ENCODE data around the gene MTA3.
A peak's percentile ranks its signal among the peaks of the same experiment; 100 is the strongest.

MTA3 gene

DNA sequence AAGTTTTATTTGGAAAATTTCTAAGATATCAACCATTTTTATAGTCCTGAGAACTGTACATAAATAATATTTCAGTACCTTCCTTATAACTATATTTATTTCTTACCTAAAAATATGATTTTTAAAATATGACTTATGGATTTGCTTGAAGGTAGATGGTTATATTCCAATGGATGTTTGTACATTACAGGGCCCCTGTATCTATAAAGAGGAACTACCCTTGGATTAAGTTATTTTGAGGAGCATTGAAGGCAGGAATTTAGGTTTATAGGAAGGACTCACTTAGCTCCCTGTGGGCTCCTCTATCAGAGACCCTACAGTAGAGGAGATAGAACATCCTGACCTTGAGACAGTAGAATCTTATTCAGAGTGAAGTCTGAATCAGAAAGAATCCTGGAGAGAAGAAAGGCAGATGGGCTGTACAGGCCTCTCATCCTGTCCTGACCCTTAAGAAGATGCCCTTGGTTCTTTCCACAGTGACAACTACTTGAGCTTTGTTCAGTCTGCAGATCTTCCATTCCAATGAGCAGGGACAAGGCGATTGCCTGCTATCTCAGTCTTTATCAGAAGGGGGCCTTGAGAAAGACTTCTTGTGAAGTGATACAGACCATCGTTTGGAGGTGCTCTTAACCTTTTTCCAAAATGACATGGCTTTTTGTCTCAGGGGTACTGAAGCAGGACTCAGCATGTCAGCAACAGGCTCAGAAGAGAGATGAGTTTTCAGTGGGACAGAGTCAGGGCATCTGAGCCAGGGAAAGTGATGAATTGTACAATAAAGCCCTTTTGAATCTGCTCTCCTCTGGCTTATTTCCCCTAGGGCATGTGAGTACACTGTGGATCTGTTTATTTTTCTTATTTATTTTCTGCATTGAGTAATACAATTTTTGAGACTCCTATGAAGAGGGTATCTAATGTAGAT is 174.6 kb downstream of the MTA3 start:
- peak; percentile 7 for DNase-seq

DNA sequence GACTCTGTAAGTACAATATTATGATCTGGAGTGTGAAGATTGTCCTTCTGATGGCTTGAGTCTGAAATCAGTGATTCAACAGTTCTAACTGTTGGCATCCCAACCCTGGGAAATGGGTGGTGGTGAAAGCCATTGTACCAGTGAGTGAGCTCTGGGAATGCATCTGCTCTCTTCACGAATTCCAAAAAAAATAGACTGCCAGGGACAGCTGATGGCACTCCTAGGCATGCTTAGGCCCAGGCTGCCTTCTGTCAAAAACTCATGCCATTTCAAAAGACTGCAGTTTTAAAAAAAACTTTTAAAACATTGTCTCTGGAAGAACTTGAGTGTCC is 175.2 kb downstream of the MTA3 start:
- DNase-seq = no peak

DNA sequence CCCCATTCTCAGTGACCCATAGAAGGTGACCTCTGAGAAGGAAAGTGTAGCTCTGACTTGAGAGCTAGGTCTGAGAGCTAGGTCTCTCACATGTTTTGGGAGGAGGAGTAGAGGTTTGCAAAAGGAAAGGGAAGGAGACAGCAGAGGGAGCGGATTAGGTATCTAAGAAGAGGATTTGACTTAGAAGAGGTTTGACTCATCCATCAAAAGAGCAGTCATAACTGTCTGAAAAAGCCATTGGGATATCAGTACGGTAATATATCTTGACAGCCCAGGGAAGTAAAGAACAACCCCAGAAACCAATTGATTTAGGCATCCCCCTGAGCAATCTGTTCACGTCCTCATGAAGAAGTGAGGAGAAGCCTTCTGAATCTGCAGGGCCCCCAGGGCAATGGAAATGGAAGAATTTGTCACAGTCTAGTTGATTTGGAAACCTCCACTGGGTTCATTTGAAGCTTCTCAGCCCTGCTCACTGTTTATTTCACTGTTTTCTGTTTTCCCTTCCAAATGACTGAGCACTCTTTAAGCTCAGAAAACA is 176.2 kb downstream of the MTA3 start:
- DNase-seq = no peak

DNA sequence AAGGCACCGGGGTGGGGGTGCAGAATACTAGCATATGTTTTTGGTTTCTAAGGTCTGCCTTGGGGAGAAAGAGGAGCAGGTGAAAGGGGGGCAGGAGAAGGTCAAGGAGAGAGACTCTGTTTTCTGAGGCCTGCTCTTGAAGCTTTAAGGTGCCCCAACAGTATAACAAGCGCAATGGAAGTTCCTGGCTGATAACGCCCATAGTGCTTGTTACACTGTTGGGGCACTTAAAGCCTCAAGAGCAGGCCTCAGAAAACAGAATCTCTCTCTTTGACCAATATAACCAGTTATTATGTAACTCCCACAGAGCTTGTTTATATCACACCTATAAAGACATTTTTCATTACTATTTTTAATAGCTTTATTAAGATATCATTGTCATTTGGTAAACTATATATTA is 179.0 kb downstream of the MTA3 start:
- no peak for DNase-seq

DNA sequence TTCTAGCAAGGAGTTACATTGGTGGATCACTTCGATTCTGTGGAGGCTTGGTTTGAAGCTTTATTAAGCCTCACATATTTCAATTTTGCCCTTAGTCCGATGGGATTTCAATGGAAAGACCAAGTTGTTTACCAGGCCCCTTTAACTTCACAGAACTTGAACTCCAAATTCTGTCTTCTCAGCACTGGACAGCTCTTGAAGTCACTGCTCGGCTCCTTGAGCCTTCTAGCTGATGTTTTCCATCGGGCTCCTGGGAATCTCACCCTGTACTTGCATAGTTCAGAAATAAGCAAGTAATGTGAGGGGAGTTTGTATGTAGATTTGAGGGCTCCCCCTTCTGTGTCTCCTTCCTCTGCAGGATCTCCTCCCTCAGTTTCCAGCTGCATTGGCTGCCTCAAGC is 180.4 kb downstream of the MTA3 start:
- no peak for DNase-seq

DNA sequence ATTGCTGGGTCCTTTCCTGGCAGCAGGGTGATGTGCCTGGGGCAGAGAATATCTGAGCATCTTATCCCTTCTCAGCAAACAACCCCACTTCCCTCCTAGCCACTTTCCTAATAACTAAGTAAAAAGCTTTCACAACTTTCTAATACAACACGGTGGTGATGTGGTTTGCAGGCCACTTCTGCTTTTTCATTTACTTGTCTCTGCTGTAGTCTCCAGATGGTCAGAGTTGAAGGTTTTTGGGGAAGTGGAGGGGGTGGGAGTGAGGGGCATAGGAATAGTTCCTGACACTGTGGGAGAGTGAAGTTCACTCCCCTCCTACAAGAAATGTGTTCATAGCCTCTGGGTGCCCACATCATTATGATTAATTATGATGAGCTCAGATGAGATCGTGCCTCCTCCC is 183.9 kb downstream of the MTA3 start:
- peak; percentile 19 for DNase-seq

DNA sequence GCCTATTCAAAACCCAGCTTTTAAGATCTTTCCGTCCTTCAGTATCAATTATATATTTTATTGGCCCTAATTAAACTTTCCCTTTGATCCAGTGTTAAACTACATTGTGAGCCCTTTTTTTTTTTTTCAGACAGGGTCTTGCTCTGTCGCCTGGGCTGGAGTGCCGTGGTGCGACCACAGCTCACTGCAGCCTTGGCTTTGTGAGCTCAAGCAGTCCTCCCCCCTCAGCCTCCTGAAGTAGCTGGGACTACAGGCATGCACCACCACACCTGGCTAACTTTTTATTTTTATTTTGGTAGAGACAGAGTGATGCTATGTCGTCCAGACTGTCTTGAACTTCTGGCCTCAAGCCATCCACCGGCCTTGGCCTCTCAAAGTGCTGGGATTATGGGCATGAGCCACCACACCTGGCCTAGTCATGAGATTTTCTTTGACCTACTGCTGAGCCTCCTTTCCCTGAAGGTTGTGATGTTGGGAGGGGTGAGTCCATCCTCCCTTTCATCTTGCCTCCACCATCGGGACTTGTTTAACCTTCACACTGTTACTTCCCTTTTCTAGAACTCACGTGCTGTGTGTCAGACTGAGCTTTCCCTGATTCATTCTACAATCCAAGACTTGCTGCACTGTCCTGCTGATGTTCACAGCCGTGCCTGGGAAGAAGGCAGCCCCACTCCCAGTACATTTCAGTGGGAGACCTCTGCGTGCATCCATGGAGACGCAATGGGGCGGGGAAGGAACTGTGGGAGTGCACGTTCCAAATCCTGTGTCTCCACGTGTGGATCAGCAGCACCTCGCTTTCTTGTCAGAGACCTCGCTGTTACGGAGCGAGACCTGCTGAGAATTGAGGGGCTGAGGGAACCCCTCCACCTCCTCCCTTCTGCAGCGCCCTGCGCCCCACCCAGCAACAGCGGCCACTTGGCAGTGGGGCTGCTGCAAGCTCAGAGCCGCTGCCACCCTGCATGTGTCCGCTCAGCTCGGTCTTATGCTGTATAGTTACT is 184.7 kb downstream of the MTA3 start:
- no peak for DNase-seq

DNA sequence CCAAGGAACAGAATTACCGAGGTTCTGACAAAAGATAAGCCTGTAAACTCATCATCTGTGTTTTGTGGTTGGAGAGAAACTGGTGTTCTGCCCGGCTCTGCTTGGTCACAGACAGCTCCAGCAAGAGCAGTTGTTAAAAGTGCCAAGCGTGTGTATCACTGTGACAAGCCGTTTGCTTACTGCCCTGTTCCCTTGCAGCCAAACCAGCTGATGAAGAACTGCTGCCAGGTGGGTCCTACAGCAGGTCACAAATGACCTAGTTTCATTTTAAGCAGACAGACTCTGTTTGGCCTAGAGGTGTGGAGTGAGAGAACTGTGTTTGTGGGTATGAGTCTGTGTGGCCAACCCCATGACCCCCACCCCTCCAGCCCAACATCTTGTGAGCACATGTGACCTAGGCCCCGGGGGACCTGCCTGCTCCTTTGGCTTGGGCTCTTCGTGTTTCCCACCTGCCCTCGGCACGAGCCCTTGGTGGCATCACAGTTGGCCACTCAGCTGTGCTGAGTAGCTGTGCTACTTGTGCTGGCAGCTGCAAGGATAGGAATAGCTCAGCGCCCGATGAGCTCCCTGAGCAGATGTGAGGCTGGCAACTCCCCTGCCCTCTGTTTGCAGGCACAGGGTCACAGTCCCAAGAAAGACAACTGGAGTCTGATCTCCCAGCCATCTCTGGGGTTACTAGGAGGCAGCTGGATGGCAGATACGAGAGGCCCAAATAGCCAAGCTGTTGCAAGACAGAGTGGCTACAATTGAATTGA is 185.8 kb downstream of the MTA3 start:
- peak; percentile 57 for DNase-seq

DNA sequence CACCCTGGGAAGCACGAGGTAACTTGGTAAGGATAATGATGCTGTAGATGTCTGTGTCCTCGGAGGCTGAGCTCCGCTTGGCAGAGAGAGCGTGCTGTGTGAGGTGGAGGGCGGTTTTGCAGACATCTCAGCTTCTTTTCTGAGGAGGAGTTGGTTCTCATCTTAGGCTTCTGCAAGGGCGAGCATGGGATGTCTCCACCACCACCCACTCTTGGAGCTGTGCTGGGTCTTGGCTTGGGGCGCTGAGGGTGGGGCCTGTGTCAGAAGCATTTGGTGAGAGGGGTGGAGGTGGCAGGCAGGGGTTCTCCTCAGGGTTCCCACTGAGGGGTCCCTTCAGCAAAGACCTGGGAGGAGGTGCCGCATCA is 186.3 kb downstream of the MTA3 start:
- no peak for DNase-seq

DNA sequence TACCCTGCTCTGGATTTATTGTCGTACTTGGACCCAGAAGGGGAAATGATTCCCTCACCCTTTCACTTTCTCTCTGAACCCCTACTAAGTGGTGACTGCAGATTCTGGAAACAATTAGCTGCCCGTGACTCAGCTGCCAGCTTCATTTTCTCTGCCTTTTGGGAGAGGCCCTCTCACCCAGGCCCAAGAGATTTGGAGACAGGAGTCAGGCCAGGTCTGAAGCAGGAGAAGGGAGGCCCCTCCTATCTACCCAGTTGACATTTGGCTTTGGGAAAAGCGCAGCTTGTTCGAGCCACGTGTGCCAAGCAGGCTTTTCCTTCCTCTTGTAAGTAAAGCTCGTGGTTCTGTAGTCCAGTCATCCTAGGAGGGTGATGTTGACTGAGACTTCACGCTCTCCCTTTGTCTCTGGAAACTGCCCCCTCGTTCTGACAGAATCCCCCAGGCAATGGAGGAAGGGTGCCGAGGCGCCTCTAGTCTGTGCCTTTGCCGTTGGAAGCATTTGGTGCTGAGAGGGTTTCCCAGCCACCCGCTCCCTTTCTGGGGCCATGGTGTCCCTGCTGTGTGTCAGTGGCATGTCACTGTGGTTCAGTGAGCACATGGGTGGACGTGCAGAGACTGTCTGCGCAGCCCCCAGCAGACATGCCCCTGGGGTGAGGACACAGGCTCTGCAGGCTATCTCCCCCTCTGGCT is 186.9 kb downstream of the MTA3 start:
- DNase-seq = peak; percentile 5

DNA sequence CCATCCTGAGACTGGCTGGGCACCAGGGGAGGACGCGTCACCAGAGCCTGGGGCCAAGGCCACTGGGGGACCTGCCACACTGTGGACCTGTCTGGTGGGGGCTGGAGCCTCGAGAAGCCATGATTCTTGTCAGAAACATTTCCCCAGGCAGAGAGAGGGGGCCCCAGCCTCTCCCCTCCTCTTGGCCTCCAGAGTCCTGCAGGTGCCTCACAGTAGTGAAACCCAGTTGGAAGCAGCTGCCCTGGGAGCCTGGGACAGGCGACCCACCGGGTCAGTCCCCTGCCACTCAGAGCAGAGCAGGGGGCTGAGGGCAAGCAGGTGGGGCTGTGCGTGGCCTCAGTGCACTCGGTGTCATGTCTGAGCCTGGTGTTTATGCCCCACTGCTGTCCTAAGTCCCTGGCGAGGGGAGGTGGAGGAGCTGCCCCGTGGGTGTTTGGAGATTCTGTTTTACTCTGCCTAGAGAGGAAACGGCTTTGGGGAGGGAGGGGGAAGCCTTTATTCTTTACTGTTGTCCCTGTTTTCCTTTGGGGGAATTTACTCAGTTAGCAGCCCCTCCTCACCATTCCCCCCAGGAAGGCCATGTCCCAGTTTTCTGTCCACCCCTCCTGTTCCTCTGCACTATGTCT is 187.8 kb downstream of the MTA3 start:
- no peak for DNase-seq

DNA sequence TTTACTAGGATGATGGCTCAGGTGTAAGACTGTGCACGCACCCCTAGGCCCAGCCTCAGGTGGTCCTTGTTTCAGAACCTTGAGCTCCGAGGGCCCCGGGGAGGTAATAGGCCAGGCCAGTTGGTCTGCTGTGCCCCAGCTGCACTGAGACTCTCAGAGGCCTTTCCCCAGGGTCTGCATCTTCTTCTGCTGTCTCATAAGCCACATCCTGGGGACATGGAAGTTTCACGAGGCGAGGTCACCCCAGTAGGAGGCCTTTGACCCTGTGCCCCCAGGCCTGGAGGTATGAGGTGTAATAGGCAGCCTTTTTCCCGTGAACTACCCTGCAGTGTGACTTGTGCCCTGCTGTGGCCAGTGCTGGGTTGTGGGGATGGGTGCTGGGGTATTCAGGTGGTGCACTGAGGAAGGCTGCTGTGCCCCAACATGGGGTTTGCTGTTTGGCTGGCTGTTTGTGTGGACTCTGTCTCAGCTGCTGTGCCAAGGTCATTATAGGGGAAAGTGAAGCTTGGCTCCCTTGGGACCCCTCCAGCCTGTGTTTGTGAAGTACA is 188.6 kb downstream of the MTA3 start:
- DNase-seq = no peak

DNA sequence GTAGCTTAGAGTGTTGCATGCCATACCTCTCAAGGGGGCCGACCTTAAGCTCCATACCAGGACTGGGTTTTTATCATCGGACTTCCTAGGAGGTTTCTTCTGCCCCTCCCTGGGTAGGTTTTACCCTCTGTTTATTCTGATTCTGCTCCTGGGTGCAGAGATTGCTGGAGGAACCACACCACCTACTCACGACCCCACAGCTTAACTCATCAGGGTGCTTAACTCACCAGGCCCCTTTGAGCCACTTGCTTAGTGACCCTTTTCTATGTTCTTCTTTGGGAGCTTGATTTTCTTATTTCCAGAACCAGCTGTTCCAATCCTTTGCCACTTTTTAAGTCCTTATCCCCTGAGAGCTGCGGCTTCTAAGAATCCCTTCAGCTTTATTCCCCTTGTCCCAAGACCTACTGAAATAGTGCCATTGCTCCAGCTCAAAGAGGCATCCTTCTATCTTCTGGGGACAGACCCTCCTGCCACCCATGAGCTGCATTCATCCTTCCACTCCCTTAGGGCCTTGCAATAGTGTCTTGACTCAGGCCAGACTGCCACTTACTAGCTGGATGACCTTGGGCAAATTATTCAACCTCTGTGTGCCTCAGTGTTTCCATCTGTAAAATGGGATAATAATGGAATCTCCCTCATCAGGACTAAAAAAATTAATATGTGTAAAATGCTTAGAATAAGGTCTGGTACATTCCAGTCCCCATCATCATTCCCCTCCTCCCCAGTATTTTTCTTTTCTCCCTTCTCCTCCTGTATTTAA is 189.7 kb downstream of the MTA3 start:
- no peak for DNase-seq

DNA sequence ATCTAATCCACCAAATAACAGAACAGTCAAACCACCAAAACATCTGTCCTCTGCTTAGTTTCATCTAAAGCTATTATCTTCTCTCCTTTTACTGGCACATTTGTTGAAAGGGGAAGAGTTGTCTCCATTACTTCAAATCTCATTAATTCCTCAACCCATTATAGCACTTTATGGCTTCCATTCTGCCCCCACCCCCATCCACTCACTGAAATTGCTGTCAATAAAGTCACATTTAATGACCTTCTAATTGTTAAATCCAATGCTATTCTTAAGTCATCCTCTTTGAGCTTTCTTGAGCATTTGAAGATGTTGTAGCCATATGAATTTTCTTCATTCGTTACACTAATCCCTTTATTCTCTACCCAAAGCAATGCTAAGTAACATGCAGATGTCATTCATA is 190.3 kb downstream of the MTA3 start:
- no peak for DNase-seq

DNA sequence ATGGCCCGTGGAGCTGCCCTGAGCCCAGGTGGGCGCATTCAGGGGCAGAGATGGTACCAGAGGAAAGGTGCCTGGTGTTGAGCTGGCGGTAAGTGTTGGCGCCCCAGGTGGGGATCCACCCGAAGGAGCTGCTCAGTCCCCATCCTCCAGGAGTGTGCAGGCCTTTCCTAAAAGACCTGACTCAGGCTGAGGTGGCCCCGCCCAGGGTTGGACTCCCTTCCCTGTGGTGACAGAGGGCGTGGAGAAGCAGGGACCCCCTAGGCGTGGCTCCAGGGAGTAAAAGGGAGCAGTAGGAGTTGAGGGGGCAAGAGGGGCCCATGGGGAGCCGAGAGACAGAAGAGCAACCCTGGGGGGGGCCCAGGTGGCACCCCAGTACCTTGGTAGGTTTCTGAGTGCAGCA is 193.1 kb downstream of the MTA3 start:
- DNase-seq = no peak

DNA sequence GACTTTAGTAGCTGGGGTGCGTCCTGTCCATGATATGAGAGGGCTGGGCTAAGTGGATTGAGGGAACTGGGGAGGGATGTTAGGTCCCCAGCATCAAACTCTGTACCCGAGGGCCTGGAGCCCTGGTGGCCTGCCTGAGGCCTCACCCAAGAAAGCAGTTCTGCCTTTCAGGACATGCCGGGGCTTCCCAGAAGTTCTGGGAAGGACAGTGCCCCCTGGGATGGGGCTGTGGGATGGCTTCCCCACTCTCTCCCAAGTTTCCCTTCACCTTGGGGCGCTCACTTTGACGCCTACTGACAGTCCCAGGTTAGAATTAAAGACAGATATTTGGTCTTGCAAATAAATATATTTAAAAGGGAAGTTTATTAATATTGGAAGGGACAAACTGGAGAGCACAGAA is 193.7 kb downstream of the MTA3 start:
- DNase-seq = no peak

DNA sequence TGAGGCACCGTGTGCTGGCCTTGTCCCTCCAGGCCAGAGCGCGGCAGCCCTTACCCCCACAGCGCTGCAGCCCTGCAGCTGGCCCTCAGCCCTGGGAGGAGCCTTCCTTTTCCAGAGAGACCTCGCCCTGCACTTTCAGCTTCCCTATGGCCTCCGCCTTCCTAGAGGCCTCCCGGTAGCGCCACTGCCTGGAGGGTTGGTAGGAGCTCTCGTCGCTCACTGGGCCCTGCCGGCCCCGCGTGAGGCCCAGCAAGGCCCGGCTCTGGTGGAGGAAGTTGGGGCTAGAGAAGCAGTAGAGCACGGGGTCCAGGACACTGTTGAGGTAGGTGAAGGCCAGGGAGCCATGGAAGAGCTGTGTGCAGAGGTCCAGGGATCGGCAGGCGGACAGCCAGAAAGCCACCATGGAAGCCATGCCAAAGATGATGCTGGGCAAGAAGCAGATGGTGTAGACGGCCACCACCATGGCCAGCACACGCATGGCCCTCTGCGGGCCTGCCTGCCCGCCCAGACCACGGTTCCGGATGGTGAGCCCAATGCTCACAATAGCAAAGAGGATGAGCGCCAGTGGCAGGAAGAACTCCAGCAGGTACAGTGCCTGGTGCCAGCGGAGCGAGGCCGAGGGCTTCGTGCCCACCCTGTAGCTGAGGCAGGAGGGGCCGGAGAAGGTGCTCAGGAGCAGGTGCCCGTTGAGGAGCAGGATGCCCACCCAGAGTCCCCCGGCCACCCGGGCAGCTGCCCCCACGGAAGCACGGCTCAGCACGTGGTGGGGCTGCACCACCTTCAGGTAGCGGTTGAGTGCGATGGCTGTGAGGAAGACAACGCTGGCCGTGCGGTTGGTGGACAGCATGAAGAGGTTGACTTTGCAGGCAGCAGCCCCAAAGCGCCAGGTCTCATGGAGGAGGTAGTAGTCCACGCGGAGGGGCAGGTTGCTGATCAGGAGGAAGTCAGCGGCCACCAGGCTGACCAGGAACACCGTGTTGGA is 194.7 kb downstream of the MTA3 start:
- no peak for DNase-seq

DNA sequence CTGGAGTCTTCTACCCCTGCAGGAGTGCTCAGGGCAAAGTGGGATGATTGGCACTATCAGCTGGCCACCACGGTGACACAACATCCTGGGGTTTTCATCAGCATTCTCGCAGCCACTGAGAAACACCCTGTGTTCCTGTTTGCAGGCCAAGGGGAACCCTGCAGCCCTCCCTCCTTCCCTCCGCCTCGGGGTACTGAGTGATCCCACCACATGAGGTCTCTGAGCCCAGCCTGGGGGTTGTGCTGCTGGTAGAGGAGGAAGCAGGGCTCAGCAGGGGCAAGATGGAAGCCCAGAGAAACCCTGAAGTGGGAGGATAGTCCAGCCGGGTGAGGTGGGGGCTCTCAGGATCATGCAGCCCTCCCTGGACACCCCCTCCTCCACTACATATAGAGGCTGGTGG is 195.7 kb downstream of the MTA3 start, which contains the start of gene OXER1:
Gene OXER1 (minus strand): TSS at position 40 of the 400 bp plus-strand sequence. CDS start 73 bp downstream, outside the sequence.
- DNase-seq = no peak

DNA sequence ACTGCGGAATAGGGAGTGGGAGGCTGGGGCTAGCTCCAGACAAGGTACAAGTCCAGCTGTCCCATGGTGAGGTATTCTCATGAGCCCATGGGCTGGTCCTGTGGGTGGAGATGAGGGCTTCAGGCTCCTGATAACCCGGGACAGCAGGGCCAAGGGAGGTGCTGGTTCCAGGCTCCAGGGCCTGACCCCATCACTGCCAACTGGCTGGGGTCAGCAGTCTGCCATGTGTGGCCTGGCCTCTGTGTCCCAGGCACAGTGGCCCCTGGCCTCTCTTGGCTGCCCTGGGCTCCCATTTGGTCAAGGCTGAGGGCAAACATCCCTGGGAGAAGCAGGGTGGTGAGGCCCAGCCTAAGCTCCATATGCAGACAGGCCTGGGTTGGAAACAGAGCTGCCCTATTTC is 196.5 kb downstream of the MTA3 start:
- no peak for DNase-seq
